ENCODE results near the gene TNFAIP8. TPM values are rescaled to one million over a fixed set of nuclear protein-coding genes. Genes with fewer than 3 reads are reported as not detected.

Gene TNFAIP8
- total RNA-seq, 4 donors from 2014 or later, result 2.0 to 42.7 (median 15.5) TPM

DNA sequence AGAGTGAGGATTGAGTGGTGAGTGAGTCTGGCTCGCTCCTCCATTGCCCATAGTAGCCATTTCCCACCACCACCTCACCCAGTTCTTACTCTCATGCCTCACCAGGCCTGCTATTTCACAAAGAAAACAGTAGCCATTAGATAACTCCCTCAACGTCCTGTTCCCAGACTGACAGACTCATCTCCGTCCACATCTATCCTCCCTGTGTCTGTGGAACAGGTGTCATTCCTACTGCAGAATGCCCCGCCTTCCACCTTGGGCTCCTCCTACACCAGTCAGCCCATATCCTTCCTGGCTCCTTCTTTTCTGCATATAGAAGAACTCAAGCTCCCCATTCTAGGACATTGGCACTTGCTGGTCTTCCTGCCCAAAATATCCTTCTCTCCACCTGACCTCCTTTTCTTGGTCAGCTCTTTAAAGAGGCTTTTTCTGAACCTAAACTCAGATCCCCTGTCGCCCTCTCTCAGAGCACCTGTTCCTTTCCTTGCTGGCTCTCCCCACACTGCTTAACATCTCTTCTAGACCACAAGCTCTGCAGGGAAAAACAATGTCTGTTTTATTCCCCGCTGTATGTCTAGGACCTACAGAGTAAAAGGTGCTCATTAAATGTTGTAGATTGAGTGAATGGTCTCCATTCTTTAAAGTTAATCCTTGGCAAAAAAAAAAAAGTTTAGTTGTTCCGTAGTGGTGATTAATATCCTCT, 3.2 kb downstream of the TNFAIP8 start:
- no peaks in the 10 kb centered on the region for H3K9me3 ChIP-seq
- no peaks in the 10 kb centered on the region for H3K36me3 ChIP-seq
- no peak overlapping the region for H3K4me3 ChIP-seq
- TF ChIP-seq POLR2A (IDR thresholded peaks at IDR 0.05), result no peak
- TF ChIP-seq, protein P1, sequence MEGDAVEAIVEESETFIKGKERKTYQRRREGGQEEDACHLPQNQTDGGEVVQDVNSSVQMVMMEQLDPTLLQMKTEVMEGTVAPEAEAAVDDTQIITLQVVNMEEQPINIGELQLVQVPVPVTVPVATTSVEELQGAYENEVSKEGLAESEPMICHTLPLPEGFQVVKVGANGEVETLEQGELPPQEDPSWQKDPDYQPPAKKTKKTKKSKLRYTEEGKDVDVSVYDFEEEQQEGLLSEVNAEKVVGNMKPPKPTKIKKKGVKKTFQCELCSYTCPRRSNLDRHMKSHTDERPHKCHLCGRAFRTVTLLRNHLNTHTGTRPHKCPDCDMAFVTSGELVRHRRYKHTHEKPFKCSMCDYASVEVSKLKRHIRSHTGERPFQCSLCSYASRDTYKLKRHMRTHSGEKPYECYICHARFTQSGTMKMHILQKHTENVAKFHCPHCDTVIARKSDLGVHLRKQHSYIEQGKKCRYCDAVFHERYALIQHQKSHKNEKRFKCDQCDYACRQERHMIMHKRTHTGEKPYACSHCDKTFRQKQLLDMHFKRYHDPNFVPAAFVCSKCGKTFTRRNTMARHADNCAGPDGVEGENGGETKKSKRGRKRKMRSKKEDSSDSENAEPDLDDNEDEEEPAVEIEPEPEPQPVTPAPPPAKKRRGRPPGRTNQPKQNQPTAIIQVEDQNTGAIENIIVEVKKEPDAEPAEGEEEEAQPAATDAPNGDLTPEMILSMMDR (IDR thresholded peaks at IDR 0.05), result no peak
- no peaks in the 10 kb centered on the region for H3K27me3 ChIP-seq
- DNase-seq, result no peak
- H3K4me1 ChIP-seq, result peaks cover 0 to 9% of the 10 kb centered on the region in 2 donors
- intact Hi-C loops (cut with DNase I; ENCODE audit: low total_unique reads), result no loop called here
- H3K27ac ChIP-seq, result no peak overlapping the region

- no peaks in the 10 kb centered on the region for H3K36me3 ChIP-seq
- intact Hi-C loops (cut with DNase I; ENCODE audit: low total_unique reads), result no loop called here
- TF ChIP-seq, protein P1 (IDR thresholded peaks at IDR 0.05), result no peak
- TF ChIP-seq POLR2A (IDR thresholded peaks at IDR 0.05), result no peak
- no peaks in the 10 kb centered on the region for H3K27me3 ChIP-seq
- no peak overlapping the region for H3K27ac ChIP-seq
- no peak for DNase-seq
- no peaks in the 10 kb centered on the region for H3K9me3 ChIP-seq
- peaks cover 0 to 9% of the 10 kb centered on the region in 2 donors for H3K4me1 ChIP-seq
- H3K4me3 ChIP-seq, result no peak overlapping the region
These were observed 4.1 kb downstream of the TNFAIP8 start for GRCh38 chr5:119359737-119360413.

GRCh38 chr5:119360905-119361593, 5.2 kb downstream of the TNFAIP8 start:
- no peaks in the 10 kb centered on the region for H3K9me3 ChIP-seq
- peaks cover 0 to 3% of the 10 kb centered on the region in 2 donors for H3K4me1 ChIP-seq
- no peak for DNase-seq
- TF ChIP-seq, protein P1 (IDR thresholded peaks at IDR 0.05), result no peak
- no peak for TF ChIP-seq POLR2A (IDR thresholded peaks at IDR 0.05)
- H3K27me3 ChIP-seq, result no peaks in the 10 kb centered on the region
- H3K4me3 ChIP-seq, result no peak overlapping the region
- intact Hi-C loops (cut with DNase I; ENCODE audit: low total_unique reads), result no loop called here
- H3K36me3 ChIP-seq, result no peaks in the 10 kb centered on the region
- no peak overlapping the region for H3K27ac ChIP-seq

GRCh38 chr5:119361594-119362125, 5.8 kb downstream of the TNFAIP8 start:
- TF ChIP-seq, protein P1 (IDR thresholded peaks at IDR 0.05), result no peak
- no peak for DNase-seq
- Histone ChIP-seq H3K9me3 (no peaks in the 10 kb centered on the region), H3K4me1 (peaks cover 0 to 3% of the 10 kb centered on the region in 2 donors), H3K4me3 (no peak overlapping the region), H3K27ac (no peak overlapping the region), H3K27me3 (no peaks in the 10 kb centered on the region), H3K36me3 (no peaks in the 10 kb centered on the region)
- intact Hi-C loops (cut with DNase I; ENCODE audit: low total_unique reads), result no loop called here

Data from uterus (tissue), 4 donors.